ENCODE measurements around the gene ESAM. TPM values are rescaled to one million over a fixed set of nuclear protein-coding genes. Genes with fewer than 3 reads are reported as not detected.

ESAM gene
- polyA plus RNA-seq, 1 of the 3 experiments (the other 2 are of a cell fraction): 1.3 TPM

DNA sequence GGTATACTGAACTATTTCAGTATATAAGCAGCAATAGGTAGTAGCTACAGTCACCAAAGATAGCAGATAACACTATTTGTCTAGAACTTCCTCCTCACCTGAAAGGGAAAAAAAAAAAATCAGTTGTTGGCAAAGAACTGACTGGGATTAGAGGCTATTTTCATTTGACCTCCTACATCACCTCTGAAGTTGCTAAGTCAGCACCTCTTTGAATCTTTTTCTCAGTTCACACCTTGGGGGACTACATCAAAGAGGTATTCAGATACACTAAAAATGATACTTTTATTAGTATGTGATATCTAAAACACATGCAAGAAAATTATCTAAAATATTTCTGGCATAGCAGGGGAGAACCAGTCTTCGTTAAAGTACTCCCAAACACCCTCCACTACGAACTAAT lies 22.0 kb upstream of the ESAM start:
- H3K9ac ChIP-seq: no peak overlapping the region

More for the DNA sequence above, 22.0 kb upstream of the ESAM start:
- Histone ChIP-seq H3K79me2 (ENCODE audit: insufficient read depth) (peaks cover 72% of the 10 kb centered on the region), H3K9me2 (no peaks in the 10 kb centered on the region), H4K20me1 (ENCODE audit: insufficient read depth) (peaks cover 20% of the 10 kb centered on the region), H3F3A (replicated peaks; ENCODE audit: insufficient read depth) (no peaks in the 10 kb centered on the region), H3K9me3 (no peaks in the 10 kb centered on the region), H3K36me3 (replicated peaks in 1 of 2; ENCODE audit: control insufficient read depth in 1 of 2, insufficient read depth in 2 of 2, low read length in 1 of 2) (no peaks in the 10 kb centered on the region), H3K4me2 (no peak overlapping the region), H2AFZ (ENCODE audit: low read depth) (no peak overlapping the region), H3K4me3 (ENCODE audit: low read depth in 2 of 2, low read length in 1 of 2) (no peak overlapping the region), H3K27me3 (ENCODE audit: insufficient read depth) (no peaks in the 10 kb centered on the region), H3K4me1 (ENCODE audit: control insufficient read depth in 1 of 2, insufficient read depth in 2 of 2, low read depth in 1 of 2, low read length in 1 of 2) (peaks cover 0 to 2% of the 10 kb centered on the region in 2 experiments; a peak in 2 of 4 replicates), H3K27ac (ENCODE audit: low read depth in 2 of 2, low read length in 1 of 2) (no peak overlapping the region; a peak in 1 of 4 replicates)
- ChIA-PET POLR2A (interaction anchor here (1.4 kb wide), 1 partner anchor 92 kb away, joined by 3 read pairs; no protein-coding TSS in a partner anchor), CTCF (interaction anchor here (1.8 to 2.1 kb wide), 3 partner anchors 10 to 21 kb away, joined by 3 to 17 read pairs (median 11); partner anchors contain the start of gene ESAM)
- TF ChIP-seq, protein P1, sequence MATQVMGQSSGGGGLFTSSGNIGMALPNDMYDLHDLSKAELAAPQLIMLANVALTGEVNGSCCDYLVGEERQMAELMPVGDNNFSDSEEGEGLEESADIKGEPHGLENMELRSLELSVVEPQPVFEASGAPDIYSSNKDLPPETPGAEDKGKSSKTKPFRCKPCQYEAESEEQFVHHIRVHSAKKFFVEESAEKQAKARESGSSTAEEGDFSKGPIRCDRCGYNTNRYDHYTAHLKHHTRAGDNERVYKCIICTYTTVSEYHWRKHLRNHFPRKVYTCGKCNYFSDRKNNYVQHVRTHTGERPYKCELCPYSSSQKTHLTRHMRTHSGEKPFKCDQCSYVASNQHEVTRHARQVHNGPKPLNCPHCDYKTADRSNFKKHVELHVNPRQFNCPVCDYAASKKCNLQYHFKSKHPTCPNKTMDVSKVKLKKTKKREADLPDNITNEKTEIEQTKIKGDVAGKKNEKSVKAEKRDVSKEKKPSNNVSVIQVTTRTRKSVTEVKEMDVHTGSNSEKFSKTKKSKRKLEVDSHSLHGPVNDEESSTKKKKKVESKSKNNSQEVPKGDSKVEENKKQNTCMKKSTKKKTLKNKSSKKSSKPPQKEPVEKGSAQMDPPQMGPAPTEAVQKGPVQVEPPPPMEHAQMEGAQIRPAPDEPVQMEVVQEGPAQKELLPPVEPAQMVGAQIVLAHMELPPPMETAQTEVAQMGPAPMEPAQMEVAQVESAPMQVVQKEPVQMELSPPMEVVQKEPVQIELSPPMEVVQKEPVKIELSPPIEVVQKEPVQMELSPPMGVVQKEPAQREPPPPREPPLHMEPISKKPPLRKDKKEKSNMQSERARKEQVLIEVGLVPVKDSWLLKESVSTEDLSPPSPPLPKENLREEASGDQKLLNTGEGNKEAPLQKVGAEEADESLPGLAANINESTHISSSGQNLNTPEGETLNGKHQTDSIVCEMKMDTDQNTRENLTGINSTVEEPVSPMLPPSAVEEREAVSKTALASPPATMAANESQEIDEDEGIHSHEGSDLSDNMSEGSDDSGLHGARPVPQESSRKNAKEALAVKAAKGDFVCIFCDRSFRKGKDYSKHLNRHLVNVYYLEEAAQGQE (IDR thresholded peaks at IDR 0.05; ENCODE audit: low read depth, low read length): no peak
- TF ChIP-seq, protein P2, sequence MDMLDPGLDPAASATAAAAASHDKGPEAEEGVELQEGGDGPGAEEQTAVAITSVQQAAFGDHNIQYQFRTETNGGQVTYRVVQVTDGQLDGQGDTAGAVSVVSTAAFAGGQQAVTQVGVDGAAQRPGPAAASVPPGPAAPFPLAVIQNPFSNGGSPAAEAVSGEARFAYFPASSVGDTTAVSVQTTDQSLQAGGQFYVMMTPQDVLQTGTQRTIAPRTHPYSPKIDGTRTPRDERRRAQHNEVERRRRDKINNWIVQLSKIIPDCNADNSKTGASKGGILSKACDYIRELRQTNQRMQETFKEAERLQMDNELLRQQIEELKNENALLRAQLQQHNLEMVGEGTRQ (IDR thresholded peaks at IDR 0.05; ENCODE audit: borderline replicate concordance, low read depth, low read length): no peak
- no peak for TF ChIP-seq ELF1 (IDR thresholded peaks at IDR 0.05)
- TF ChIP-seq FOXJ3 (CRISPR knock-in tag; IDR thresholded peaks at IDR 0.05): no peak
- no peak for TF ChIP-seq SMC3 (IDR thresholded peaks at IDR 0.05; ENCODE audit: low read depth, low read length)
- no peak for TF ChIP-seq TAF1 (IDR thresholded peaks at IDR 0.05; ENCODE audit: borderline replicate concordance, low read depth, low read length)
- TF ChIP-seq RAD21 (IDR thresholded peaks at IDR 0.05; ENCODE audit: low read length): no peak
- no peak for TF ChIP-seq POLR2AphosphoS5 (IDR thresholded peaks at IDR 0.05; ENCODE audit: low read depth, low read length)
- TF ChIP-seq, protein P3, sequence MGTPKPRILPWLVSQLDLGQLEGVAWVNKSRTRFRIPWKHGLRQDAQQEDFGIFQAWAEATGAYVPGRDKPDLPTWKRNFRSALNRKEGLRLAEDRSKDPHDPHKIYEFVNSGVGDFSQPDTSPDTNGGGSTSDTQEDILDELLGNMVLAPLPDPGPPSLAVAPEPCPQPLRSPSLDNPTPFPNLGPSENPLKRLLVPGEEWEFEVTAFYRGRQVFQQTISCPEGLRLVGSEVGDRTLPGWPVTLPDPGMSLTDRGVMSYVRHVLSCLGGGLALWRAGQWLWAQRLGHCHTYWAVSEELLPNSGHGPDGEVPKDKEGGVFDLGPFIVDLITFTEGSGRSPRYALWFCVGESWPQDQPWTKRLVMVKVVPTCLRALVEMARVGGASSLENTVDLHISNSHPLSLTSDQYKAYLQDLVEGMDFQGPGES (IDR thresholded peaks at IDR 0.05; ENCODE audit: low read depth, low read length): no peak
- TF ChIP-seq RFX5 (IDR thresholded peaks at IDR 0.05; ENCODE audit: low read length): no peak
- no peak for TF ChIP-seq GABPA (IDR thresholded peaks at IDR 0.05; ENCODE audit: low read depth)
- TF ChIP-seq, protein P4, sequence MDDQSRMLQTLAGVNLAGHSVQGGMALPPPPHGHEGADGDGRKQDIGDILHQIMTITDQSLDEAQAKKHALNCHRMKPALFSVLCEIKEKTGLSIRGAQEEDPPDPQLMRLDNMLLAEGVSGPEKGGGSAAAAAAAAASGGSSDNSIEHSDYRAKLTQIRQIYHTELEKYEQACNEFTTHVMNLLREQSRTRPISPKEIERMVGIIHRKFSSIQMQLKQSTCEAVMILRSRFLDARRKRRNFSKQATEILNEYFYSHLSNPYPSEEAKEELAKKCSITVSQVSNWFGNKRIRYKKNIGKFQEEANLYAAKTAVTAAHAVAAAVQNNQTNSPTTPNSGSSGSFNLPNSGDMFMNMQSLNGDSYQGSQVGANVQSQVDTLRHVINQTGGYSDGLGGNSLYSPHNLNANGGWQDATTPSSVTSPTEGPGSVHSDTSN (IDR thresholded peaks at IDR 0.05): no peak
- no peak for TF ChIP-seq NRF1 (IDR thresholded peaks at IDR 0.05; ENCODE audit: low read depth, low read length)
- DNase-seq: no peak
- WGBS (ENCODE audit: low lambda C conversion rate): 96% methylated on average over 2 of the region's 2 CpGs
